SH-SY5Y (cell line): Measurements from ENCODE around the gene DYNC2I2.

Experiments
- GATA2 ChIP-seq: IDR thresholded peaks from 2 replicates; pipeline ENCODE4 v1.6.1; 2011; ENCODE audit warnings: mild to moderate bottlenecking, low read depth, low read length
- GATA3 ChIP-seq: IDR thresholded peaks from 2 replicates; pipeline ENCODE4 v1.6.1; 2011; ENCODE audit warnings: low read depth, mild to moderate bottlenecking, low read length, moderate library complexity

GRCh38 chr9:128684065-128684324 lies 27.3 kb upstream of the DYNC2I2 start:
- TF ChIP-seq GATA3 (no peak), GATA2 (no peak)
